GM18867 (cell line): ENCODE data around the gene NDUFAF5.
A peak's percentile ranks its signal among the peaks of the same experiment; 100 is the strongest.
"Not testable (repeated sequence)": the region's sequence is repeated elsewhere in the genome, so short reads cannot be mapped to it uniquely, and the experiment has no call there.

Experiments used
- ATAC-seq: cut with Tn5 transposase; IDR thresholded peaks from one replicate; pipeline ENCODE4 v1.9.1; 2021; ENCODE audit warnings: mild to moderate bottlenecking, moderate library complexity; ENCODE audit not compliant: unreplicated experiment

The NDUFAF5 gene, protein sequence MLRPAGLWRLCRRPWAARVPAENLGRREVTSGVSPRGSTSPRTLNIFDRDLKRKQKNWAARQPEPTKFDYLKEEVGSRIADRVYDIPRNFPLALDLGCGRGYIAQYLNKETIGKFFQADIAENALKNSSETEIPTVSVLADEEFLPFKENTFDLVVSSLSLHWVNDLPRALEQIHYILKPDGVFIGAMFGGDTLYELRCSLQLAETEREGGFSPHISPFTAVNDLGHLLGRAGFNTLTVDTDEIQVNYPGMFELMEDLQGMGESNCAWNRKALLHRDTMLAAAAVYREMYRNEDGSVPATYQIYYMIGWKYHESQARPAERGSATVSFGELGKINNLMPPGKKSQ

DNA sequence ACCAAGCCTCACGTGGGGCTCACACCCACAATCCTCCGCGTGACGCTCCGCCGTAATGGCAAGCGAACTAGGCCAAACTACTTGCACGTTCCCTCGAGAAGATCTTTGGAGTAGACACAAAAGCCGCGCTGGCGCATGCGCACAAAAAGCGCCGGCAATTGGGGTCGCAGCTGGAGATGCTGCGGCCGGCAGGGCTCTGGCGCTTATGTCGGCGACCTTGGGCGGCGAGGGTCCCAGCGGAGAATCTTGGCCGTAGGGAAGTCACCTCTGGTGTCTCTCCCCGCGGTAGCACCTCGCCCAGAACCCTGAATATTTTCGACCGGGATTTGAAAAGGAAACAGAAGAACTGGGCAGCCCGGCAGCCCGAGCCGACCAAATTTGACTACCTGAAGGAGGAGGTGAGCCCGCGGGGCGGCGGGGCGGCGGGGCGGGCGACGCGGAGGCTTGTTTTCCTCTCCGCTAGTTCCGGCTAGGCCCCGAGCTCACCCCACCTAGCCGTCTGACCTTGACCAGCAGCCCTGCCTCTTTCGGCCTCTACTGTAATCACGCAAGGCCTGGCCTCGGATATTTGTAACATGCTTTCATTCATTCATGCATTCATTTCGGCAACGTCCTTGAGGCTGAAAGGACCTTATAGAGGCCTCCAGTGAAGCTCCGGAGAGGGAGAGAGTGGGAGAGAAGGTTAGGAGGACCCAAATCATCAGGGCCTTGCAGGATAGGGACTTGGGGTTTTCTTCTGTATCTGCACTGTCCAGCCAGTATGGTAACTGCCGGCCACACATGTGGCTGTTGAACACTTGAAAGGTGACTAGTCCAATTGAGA is at the start of gene NDUFAF5, which contains the start of gene ESF1:
TSS of gene NDUFAF5 (plus strand) at position 136 of the 823 bp plus-strand sequence. CDS start at position 177, 41 bp downstream.
TSS of gene ESF1 (minus strand) at position 27 of the 823 bp plus-strand sequence. CDS start 1,779 bp downstream, outside the sequence.
- peak; percentile 97 for ATAC-seq

DNA sequence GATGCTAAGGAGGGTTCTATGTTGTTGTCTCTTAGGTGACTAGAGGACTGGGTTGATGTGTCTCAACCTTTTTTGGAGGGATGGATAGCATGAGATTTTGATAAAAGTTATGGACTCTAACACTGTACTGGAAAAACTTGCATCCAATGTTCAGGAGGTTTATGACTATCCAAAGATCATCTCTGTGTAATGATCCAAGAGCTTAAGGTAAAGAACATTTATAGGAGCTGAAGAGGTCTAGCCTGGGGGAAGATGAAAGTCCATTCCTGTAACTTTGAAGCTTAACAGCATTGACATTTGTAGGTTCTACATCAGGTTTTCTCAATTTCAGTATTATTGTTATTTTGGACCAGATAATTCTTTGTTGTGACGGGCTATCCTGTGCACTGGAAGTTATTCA is 49.0 kb upstream of the NDUFAF5 start:
- no peak for ATAC-seq

DNA sequence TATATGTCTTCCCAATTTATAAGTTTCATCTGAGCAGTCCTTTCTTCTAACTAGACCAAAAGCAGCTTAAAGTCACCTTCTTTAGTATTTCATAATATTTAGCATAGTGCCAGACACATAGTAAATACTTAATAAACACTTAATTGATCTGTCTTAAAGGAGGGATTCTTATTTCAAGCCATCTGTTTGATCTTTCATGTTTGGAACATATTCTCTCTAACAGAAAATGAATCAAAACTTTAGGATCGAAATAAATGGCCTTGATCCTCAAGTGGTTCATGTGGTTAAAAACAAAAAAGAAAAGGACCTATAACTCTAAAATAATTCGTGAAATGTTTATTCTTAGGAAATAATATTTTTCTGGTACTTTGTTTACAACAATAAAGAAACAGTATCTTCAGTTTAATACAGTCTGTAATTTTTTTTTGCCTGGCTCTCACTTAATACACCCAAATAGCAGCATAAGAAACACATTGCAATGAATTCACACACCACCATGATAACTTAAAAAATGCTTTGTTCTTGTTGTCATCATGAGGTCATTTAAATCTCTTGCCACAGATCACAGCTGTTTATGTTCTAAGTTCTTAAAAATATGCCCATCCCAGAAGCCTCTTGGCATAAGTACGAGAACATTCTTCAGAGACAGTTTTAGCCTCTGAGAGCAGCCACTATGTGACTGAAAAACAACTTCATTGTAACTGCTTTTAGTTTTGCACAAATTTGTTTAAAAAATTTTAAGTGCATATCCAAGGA is 48.2 kb upstream of the NDUFAF5 start:
- ATAC-seq, result no peak

DNA sequence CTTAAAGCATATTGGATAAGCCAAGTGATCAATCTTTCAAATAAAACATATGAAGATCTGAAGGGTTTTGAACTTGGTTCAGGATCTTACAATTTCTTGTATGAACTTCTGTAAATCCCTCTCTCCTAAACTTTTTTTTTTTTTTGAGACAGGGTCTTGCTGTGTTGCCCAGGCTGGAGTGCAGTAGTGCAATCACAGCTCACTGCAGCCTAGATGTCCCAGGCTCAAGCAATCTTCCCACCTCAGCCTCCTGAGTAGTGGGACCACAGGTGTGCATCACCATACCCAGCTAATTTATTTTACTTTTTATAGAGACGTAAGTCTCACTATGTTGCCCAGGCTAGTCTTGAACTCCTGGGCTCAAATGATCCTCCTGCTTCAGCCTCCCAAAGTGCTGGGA is 46.6 kb upstream of the NDUFAF5 start:
- ATAC-seq, result not testable (repeated sequence)

DNA sequence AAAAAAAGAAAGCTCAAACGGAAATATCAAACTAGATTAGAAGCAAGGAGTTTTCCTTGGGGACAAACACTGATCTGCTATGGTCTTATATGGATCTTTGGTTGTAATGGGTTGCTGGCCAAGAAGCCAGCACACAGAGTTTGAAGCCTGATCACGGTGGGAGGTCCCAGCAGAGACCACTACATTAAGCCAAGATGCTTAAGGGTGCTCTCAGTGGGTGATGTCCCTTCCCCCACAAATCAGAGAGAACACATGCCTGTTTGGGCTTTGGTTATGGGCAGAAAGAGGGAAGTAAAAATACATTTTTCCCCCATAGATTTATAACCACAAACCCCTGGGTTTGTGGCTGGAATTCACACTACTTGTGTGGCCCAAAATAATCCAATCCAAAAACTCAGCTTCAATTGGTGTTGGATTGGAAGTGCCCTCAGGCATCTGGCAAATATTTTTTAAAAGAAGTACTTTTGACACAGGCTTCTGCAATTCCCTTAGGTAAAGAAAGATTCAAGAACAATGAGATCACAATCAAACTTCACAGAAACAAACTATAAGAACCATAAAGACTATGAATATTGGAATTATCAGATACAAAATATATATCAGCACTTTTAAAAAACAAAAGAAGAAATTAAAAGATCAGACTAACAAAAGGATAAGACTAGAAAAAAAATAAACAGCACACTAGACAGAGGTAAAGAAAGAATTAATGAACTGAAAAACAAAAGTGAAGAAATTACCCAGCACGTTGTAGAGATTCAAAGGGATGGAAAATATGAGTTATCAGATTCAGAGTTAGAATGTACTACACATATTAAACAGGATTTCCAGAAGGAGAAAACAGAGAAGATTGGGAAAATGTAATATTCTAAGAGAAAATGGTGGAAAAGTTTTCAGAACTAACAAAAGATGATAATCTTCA is 44.8 kb upstream of the NDUFAF5 start:
- ATAC-seq, result no peak

DNA sequence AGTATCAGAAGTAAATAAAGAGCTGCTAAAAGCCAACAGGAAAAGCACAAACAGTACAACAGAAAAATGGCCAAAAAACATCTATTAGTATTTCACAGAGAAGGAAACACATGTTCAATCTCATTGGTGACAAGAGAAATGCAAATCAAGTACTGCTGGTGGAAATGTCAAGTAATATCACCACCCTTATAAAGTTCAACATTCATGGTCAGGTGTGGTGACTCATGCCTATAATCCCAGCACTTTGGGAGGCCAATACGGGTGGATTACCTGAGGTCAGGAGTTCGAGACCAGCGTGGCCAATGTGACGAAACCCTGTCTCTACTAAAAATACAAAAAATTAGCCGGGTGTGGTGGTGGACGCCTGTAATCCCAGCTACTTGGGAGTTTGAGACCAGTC is 42.9 kb upstream of the NDUFAF5 start:
- ATAC-seq, result no peak

DNA sequence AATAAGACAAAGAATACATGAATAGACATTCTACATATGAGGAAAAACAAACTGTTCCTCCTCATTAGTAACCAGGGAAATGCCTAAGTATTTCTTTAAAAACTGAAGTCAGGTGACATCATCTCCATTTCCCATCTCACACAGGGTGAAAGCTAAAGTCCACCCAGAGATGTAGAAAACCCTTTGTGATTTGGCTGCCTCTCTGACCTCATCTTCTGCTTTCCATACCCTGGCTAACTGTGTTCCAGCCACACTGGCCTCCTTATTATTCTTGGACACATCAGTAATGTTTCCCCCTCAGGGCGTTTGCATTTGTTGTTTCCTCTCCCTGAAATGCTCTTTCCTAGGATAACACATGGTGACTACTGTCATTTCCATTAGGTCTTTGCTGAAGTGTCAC is 40.5 kb upstream of the NDUFAF5 start:
- no peak for ATAC-seq

DNA sequence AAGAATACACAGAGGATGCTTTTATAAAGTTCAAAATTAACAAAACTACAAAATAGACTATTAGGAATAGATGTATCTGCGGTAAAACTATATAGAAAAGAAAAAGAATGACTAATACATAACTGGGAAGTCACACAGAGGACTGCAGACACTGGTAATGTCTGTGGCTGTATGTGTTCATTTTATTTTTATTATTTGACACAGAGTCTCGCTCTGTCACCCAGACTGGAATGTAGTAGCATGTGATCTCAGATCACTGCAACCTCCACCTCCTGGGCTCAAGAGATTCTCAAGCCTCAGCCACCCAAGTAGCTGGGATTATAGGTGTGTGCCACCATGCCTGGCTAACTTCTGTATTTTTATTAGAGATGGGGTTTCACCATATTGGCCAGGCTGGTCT is 39.0 kb upstream of the NDUFAF5 start:
- no peak for ATAC-seq

DNA sequence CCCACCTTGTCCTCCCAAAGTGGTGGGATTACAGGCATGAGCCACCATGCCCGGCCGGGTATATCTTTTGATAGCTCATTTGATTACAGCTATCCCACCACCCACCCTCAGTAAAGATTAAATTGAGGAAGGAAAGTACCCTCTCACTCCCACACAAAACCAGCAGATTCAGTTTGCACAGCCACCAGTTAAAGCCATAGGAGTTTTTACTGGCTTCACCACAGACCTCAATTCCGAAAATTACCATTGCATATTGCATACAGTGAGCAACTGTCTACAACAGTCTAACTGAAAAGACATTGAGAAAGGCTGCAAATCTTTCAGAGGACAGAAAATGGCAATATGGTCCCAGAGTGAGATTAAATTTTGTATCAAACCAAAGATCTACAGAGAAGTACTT is 35.0 kb upstream of the NDUFAF5 start:
- no peak for ATAC-seq

DNA sequence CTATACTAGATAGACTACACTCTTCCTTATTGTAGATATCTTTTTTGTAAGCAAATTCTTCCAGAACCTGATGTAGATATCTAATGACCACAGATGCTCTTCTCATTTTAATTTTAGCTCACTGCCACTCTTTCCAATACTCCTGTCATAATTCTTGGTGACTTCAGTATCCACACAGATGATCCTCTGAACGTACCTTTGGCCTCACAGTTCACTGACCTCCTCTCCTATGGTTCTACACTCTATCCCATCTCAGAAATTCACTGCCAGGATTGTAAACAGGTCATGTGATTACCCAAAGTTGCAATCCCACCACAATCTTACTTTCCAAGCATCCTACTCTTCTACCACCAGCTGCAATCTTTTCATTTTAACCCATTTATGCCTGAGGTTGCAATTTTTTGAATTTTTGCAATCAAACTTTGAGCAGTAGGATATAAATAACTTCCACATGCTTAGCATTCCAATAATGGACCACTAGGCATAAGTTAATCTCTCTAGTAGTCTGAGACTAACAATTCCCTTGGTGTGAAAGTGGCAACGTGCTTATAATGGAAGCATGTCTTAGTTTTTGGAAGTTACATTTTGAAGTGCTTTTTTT is 31.3 kb upstream of the NDUFAF5 start:
- no peak for ATAC-seq

DNA sequence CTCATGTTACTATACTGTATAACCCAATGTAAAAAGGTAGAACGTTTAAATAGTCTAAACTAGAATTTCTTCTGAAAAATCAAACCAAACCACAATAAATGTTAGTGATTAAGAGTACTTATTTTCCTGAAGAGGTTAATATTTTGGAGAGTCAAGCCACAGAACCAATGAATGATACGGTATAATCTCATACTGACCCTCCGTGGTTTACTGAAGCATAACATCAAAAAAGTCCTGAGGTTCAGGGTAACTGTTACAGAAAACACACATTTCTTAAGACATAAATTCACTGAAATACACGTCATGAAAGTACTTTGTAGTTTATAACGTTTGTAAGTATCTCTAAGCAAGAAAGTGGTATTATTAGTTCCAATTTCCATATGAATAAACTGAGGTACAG is 29.0 kb upstream of the NDUFAF5 start:
- ATAC-seq, result no peak

DNA sequence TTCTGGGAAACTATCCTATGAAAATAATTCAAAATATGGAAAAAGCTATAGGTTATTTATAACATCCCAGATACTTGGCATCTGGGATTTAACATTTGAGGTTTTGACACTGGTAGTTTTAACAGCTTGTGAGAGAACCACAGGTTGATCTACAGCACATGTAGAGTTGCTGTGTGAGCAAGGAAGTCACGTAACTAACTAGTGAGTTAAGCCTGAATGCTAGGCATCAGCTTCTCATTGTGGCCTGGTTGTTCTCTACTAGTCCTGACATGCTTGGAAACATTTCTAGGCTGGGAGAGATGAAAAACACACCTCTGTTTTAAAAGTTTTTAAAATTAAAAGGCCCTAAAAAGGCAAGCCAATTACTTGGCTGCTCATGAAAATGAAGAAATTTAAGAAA is 28.3 kb upstream of the NDUFAF5 start:
- ATAC-seq, result no peak

DNA sequence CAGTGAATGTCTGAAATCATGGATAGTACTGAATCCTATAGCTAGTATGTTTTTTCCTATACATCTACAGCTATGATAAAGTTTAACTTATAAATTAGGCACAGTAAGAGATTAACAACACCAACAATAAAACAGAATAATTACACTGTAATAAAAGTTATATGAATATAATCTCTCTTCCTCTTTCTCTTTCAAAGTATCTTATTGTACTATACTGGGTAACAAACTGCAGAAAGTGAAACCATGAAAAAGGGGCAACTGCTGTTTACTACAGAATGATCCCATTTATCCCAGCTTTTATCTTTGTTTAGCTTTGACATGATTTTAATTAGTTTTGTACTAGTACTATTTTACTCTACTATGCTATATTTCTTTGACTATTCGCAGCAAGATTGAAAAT is 25.9 kb upstream of the NDUFAF5 start:
- ATAC-seq, result no peak

DNA sequence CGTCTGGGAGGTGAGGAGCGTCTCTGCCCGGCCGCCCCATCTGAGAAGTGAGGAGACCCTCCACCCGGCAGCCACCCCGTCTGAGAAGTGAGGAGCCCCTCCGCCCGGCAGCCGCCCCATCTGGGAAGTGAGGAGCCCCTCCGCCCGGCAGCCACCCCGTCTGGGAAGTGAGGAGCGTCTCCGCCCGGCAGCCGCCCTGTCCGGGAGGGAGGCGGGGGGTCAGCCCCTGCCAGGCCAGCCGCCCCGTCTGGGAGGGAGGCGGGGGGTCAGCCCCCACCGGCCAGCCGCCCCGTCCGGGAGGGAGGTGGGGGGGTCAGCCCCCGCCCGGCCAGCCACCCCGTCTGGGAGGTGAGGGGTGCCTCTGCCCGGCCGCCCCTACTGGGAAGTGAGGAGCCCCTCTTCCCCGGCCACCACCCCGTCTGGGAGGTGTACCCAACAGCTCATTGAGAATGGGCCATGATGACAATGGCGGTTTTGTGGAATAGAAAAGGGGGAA is 24.3 kb upstream of the NDUFAF5 start:
- not testable (repeated sequence) for ATAC-seq

DNA sequence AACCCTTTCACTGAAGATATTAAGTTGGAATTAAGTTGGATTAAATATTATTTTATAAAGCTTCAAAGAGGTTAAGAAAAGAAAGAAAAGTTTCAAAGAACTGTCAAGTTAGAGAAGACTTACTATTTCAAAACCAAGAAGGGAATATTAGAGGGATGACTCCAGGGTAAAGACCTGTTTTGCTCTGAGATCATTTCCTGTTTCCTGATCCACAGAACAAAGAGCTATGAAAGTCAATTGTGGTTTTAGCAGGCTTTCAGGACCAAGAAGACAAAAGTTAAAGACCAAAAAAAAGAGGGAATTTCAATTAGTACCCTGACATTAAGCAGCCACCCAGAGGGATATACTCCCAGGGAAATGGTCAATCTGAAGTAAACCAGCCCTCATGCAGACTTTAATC is 19.5 kb upstream of the NDUFAF5 start:
- no peak for ATAC-seq

DNA sequence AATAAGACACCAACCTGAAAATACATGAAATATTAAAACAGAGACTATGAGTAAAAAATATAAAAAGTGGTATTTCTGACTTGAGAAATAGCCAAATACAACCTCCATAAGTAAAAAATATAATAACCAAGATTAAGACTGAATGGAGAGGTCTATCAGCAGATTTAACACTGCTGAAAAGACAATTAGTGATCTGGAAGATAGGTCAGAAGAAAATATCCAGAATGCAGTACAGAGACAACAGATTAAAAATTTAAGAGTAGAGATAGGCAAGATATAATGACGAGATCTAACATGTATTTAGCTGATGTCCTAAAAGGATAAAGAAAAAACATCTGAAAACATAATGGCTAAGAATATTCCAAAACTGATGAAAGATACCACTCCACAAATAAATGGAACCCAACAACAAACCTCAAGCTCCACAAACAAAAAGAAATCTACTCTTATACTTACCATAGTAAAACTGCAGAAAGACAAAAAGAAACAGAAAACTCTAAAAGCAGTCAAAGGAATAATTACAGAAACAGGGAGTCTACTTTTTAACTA is 18.9 kb upstream of the NDUFAF5 start:
- ATAC-seq, result no peak

DNA sequence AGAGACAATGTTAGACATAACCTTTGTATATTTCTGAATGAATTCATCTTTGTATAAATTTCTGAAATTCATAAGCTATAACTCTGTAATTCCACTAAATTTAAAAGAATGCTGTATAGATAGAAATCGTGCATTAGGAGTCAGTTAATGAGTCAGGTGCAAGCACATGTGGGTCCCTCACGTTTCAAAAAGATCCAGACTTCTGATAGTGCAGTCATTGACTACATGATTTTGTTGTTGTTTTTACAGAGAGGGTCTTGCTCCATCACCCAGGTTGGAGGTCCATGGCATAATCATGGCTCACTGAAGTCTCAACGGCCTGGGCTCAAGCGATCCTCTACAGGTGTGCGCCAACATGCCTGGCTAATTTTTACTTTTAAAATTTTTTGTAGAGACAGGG is 14.7 kb upstream of the NDUFAF5 start:
- no peak for ATAC-seq

DNA sequence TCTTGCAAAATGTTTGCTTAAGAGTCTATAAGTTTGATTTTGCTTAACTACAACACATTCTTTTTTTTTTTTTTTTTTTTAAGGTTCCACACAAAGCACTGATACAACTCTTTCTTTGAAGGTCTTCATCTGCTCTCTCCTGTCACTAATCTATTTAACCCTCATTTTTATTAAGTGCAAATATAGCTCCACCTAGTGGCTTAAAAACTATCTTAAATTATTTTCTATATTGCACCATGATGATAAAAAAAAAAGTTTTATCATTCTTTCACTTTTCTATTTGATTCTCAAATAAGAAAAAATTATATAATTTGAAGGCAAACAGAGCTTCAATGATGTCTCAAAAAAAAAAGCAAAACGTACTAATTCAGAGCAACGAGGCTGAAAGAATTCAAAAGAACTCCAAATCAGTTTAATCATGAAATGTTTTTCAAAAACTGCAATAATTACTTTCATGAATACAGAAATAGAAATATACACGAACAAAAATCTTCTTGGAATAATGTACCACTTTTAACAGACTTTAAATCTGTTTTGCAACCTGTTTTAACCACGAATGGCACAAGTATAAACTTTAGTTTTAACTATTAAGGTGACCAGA is 12.9 kb upstream of the NDUFAF5 start:
- ATAC-seq, result no peak

DNA sequence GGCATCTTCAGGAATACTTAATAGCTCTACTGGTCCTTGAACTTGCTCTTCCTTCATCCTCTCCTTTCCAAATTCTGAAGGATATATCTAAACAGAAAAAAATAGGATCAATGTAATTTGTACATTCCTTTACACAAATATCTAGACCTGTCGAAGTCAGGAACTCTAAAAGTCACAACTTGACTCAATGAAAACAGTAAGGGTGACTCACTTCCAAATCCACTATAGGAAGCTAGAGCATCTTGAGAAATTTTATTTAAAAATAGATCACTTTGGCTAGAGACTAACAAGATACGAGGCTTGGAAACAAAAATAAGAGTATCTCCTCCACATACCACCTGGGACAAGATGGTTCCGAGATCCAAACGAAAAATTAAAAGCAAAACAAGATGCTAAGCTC is 12.3 kb upstream of the NDUFAF5 start:
- no peak for ATAC-seq
